SK-N-DZ (cell line): ENCODE data around the gene PIWIL1.
A peak's percentile ranks its signal among the peaks of the same experiment; 100 is the strongest.

ENCODE experiments used
- DNase-seq: peaks from one replicate; pipeline ENCODE4 v3.0.0-alpha.2; 2015; ENCODE audit warnings: low spot score

The PIWIL1 gene

DNA sequence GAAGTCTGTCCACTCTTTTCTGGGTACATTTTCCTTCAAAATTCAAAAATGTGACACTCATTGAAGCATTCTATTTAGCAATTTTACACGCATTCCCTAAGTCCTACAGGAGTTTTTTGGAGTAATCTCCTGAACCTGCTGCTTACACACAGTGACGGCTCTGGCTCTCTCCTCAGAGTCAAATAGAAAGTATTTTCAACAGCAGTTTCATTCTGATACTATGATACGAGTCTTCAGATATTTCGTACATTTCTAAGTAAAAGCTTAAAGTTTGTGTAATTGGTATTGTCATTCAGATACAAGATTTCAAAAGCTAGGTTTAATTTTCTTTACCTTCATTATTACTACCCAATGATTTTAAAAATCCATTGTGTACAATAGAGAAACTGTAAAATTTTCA is 36.4 kb downstream of the PIWIL1 start:
- DNase-seq = no peak

DNA sequence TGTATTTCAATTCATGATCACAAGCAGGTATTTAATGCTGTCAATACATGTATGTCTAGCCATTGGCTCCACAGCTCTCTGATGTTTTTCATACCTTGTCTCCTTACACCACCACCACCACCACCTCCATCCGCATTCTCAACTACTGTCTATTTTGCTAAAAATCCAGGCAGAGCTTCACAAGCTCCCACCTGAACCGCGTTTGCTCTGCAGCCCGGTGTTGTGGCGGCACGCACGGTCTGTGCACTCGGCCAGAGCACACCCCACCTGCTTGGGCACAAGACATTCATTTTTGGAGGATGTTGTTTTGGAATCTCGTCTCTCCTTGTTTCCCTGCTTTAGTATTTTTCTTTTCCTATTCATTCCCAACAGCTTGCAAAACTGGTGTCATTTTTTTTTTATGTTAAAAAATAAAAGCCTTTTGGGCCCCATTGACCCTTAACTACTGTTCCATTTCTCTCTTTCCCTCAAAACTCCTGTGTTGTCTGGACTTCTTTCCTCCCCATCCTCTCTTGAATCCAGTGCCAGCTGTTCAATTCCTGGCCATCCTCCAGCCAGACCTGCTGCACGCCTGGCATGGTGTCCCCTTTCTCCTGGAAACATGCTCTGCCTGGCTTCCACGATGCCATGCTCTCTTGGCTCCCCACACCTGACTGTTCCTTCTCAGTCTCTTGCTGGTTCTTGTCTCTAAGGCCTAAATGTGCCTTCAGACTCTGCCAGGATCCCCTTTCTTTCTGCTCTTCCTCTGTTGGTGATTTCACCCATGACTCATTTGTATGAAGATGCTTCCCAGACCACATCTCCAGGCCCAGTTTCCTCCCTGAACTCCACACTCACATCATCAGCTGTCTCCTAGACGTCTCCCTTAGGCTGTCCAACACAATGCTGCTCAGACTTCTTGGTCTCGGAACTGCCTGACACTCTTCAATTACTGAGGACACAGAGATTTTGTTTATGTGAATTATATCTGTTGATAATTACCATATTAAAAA is 37.9 kb downstream of the PIWIL1 start:
- DNase-seq = no peak

GRCh38 chr12:130382818-130383217 is 45.1 kb downstream of the PIWIL1 start:
- DNase-seq = no peak

GRCh38 chr12:130384234-130384633 is 46.5 kb downstream of the PIWIL1 start:
- DNase-seq = no peak

DNA sequence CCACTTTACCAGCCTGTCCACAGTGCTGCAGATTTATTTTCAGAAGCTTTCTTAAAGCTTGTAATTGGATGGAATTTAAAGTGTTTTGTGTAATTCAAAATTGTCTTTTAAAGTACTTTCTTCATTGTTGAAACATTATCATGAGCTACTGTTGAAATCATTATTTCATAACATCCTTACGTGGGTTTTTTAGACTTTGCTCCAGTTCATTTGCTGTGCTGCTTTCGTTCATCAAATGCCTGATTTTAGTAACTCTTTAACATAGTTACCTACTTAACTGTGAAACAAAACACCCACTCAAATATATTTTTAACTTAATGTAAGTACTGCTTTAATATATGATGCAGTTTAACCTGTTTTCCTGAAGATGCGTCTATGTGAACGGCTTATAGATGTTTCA is 47.5 kb downstream of the PIWIL1 start:
- no peak for DNase-seq

DNA sequence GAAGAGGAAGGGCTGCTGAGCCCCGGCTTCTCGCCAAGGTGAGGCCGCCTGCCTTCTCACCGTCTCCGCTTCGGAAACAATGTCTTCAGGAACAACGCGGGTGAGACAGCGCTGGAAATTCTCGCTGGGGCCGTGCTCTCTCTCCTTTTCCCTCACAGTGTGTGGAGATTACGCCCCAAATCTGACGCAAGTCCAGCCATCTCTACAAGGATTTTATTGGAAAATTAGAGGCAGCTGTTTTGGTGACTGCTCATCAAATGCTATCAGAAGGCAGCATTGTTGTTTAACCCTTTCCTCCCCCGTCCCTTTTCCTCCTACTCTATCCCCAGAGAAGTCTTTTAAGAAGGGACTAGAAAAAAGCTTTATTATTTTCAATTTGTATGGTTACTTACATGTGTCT is 53.5 kb downstream of the PIWIL1 start:
- DNase-seq = peak; percentile 73

DNA sequence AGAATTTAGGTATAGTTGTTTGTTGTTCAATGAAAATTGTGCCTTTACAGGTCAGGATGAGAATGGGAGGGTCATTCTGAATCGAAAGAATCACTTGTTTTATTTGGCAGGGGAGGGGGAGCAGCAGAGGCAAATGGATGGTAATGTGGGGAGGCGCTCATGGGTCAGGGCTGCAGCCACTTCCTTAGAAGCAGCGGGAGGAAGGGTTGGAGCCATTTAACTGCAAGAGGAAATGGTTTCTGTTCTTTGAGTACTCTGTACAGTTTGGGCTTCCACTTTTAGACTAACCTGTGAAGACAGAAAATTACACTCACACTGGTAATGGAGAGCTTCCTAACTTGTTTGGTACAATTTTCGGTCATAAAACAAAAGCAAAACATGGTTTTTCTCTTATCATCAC is 57.2 kb downstream of the PIWIL1 start:
- DNase-seq = no peak

- no peak for DNase-seq
Observed at GRCh38 chr12:130396667-130397066, 59.0 kb downstream of the PIWIL1 start.

GRCh38 chr12:130398100-130398848 is 60.6 kb downstream of the PIWIL1 start:
- no peak for DNase-seq

DNA sequence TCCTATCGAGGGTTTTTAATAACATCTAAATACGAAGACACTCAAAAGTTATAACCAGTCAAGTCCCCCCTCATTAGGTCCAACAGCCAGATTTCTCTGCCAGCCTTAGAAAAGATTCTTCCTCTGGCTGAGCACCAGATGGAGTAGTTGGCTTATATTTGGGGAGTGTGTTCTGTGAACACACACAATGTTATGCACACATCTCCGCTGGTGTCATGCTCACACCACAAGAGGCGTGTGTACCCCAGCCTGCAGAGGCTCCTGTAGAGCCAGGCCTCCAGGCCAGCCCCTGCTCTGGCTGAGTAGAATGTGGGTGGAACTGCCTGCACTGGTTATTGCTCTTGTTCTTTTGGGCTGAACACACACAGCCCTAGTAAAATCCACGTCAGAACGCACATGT is 64.0 kb downstream of the PIWIL1 start:
- no peak for DNase-seq

DNA sequence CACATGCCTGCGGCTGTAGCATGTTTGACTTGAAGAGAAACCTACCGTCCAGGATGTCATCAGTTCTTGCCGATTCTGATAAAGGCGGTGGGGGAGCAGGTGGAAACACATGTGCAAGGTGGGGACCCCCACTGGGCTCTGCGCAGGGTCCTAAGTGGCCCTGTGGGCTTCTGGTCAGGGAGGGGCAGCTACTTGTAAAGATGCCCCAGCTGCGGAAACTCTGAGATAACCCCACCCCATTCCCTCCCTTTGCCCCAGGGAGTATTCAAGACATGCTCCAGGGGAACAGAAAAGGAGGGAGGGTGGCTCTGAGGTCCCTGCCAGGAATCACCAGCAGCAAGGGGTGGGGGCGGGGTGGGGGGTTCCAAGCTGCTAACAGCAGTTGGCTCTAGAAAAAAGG is 67.6 kb downstream of the PIWIL1 start:
- no peak for DNase-seq

- no peak for DNase-seq
Observed at GRCh38 chr12:130412384-130412783, 74.7 kb downstream of the PIWIL1 start.

DNA sequence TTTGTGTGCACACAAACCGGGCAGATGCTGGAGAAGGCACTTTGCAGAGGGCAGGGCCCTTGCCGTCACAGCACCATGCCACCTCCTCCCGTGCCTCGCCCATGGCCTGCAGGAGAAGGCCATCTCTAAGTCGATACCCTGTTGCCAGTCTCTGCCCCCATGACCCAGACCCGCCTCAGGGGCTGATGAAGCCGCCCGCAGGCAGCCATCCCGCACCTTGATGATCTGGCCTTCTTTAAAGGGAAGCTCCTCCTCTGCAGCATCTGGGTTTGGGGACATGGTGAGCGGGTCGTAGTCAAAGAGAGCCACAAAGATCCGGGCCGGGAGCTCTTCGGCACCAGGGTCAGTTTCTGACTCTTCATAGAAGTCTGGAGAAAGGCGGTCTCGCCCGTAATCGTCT is 76.2 kb downstream of the PIWIL1 start:
- DNase-seq = no peak

DNA sequence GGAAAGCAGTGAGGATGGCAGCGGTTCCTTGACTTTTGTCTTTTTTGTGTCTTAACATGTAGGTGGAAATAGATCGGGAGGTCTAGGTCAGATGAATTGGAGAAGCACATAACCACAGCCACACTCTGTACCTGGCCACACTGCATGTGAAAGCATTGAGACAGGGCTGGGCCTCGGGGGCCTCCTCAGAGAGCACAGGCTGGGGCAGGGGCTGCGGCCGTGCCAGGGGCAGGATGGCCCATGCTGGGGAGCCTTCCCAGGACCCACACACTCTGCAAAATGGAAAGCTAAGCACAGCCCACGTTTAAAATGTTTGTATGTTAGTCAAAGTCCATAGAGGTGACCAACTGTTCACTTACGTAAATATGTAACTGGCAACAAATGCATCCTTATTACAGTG is 76.7 kb downstream of the PIWIL1 start:
- no peak for DNase-seq

DNA sequence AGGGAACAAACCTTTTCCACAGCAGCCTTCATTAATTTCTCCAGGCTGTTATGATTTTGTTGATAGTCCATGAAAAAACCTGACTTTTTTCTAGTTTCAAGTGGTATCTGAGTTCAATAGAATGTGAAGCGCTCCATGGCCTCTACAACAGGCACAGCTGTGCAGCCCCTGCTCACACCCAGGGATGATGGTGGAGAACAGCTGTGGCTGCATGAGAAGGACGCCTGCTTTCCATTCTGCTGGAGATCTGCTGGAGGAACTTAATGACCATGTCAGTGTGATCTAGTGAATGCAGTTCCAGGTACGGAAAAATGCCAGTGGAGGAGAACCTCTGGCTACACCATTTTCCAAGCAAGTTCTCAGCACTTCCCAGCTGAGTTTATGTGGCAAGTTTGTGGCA is 80.6 kb downstream of the PIWIL1 start:
- no peak for DNase-seq

DNA sequence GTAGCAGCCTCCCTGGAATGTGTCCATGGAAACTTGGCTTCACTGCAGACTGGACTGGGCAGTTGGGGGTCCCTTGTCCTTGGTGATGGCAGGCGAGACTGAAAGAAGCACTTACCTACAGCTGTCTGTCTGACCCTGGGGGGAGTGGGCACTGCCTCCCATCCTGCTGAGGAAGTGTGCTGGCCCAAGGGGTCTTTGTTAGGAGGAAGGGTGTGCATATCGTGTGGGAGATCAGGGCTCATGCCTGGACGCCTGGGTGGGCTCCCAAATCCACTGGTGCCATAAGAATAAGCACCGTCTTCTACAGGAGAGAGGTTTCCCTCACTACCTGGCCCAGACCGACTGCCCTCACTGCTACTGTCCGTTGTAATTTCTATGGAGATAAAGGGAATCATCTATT is 81.4 kb downstream of the PIWIL1 start:
- no peak for DNase-seq

- DNase-seq = no peak
Observed at GRCh38 chr12:130420071-130420470, 82.4 kb downstream of the PIWIL1 start.

DNA sequence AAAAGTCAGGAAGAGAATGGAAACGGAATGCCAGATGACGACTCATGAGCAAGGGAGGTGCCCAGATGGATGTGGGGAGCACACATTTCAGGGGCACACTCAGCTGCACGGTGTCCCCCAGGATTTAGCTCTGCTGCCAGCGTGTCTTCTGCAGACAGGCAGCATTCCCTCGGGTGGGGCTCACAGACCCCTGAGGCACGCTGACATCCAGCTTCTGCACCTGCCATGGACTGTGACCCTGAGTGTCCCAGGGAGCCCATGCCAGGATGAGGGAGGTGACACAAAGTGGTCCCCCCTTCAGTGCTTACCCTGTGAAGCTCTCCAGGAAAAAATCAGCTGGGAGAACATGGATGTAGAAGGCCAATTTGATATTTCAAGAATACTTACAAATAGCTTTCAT is 84.2 kb downstream of the PIWIL1 start:
- no peak for DNase-seq
